Omental fat pad (tissue), 4 donors: Measurements from ENCODE around the gene COX7A1. TPM values are rescaled to one million over a fixed set of nuclear protein-coding genes. Genes with fewer than 3 reads are reported as not detected.

Source experiments
- ATAC-seq: fragments of 150-250 bp; one replicate; pipeline ENCODE4 v1.9.1; 2016; ENCODE audit warnings: mild to moderate bottlenecking, moderate library complexity; ENCODE audit not compliant: low FRiP score
- DNase-seq: peaks from one replicate; pipeline ENCODE4 v3.0.0-alpha.2; 2019; ENCODE audit warnings: low spot score
- total RNA-seq, 4 donors: library from RNA; depleted of rRNA; stranded (reverse); fragments of >200 nt; gene quantifications; one replicate each; pipeline ENCODE4 v1.1.0, GENCODE V29; 2016
- TF ChIP-seq, protein P1 (sequence below), 3 donors: fragments of 450-650 bp; IDR thresholded peaks; one replicate each; pipeline ENCODE4 v1.5.1; 2016 to 2017; ENCODE audit warnings: antibody characterized with exemption in 3 of 3, mild to moderate bottlenecking in 3 of 3, moderate library complexity in 2 of 3

The COX7A1 gene
- total RNA-seq, 4 donors from 2014 or later: 25.1 to 60.3 (median 43.9) TPM

DNA sequence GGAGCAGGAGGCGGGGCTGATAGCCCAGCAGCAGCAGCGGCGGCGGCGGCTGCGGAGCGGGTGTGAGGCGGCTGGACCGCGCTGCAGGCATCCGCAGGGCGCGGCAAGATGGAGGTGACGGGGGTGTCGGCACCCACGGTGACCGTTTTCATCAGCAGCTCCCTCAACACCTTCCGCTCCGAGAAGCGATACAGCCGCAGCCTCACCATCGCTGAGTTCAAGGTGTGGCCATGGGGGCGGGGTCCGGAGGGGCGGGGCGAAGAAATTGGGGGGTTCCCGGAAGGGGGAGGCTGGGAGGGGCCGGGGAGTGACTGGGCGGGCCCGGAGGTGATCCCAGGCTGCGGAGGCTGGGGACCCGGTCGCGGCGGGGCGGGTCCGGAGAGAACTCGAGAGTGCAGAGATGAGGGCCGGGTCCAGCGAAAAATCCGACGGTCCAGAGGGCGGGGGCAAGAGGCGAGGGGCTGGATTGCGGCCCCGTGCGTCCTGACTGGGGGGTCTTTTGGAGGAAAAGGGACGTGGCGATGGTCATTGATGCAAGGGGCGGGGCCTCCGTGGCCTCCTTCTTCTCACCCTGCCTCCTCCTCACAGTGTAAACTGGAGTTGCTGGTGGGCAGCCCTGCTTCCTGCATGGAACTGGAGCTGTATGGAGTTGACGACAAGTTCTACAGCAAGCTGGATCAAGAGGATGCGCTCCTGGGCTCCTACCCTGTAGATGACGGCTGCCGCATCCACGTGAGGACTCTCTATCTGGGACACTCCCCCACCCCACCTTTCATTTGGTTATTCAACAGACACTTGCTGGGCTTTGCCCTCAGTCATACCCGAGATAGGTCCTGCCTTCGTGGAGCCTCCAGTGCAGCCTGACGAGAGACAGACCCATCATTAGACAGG is 36.5 kb downstream of the COX7A1 start, which contains the start of gene TBCB:
TBCB (plus strand) TSS at position 16 of the 891 bp plus-strand sequence; CDS start at position 109, 93 bp downstream.
- TF ChIP-seq, protein P1, sequence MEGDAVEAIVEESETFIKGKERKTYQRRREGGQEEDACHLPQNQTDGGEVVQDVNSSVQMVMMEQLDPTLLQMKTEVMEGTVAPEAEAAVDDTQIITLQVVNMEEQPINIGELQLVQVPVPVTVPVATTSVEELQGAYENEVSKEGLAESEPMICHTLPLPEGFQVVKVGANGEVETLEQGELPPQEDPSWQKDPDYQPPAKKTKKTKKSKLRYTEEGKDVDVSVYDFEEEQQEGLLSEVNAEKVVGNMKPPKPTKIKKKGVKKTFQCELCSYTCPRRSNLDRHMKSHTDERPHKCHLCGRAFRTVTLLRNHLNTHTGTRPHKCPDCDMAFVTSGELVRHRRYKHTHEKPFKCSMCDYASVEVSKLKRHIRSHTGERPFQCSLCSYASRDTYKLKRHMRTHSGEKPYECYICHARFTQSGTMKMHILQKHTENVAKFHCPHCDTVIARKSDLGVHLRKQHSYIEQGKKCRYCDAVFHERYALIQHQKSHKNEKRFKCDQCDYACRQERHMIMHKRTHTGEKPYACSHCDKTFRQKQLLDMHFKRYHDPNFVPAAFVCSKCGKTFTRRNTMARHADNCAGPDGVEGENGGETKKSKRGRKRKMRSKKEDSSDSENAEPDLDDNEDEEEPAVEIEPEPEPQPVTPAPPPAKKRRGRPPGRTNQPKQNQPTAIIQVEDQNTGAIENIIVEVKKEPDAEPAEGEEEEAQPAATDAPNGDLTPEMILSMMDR (IDR thresholded peaks at IDR 0.05): no peak
- DNase-seq (peak; percentile 74), ATAC-seq (peak; percentile 69)

DNA sequence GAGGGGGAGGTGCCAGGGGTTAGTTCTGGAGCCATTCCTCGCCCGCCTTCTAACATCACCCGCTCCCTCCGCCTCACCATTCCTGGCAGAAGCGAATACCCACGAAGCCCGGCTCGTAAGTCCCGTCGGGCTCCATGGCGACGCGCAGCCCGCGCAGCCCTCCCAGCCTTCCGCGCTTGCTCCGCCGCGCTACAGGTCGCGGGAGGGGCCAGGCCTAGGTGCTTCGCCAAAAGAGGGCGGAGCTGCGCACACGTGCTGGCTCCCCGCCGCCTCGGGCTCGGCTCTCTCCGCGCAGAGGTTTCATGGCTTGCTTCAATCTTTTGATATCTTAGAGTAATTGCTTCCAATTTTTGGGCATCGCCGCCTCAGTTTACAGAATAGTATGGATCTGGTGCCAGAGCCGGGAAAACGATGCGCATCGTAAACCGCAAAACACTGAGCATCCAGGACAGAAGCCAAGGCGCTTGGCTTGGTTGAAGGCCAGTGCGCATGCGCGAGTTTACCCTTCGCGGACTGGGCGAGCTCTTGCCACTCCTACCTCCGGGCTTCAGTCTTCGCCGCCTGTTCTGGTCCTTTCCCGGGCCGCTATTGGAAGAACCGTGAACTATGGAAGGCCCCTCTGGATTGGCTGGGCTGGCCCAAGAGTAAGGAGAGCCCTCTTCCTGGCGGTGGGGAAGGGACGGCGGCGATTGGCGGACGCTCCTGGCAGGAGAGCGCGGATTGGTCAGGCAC is 37.4 kb downstream of the COX7A1 start, which contains the start of gene POLR2I:
POLR2I (minus strand) TSS at position 155 of the 732 bp plus-strand sequence; CDS start at position 136, 19 bp downstream.
- peak; percentile 97 for DNase-seq
- TF ChIP-seq, protein P1 (IDR thresholded peaks at IDR 0.05): peak in 1 of 3 donors; percentile 4
- ATAC-seq: peak; percentile 96

DNA sequence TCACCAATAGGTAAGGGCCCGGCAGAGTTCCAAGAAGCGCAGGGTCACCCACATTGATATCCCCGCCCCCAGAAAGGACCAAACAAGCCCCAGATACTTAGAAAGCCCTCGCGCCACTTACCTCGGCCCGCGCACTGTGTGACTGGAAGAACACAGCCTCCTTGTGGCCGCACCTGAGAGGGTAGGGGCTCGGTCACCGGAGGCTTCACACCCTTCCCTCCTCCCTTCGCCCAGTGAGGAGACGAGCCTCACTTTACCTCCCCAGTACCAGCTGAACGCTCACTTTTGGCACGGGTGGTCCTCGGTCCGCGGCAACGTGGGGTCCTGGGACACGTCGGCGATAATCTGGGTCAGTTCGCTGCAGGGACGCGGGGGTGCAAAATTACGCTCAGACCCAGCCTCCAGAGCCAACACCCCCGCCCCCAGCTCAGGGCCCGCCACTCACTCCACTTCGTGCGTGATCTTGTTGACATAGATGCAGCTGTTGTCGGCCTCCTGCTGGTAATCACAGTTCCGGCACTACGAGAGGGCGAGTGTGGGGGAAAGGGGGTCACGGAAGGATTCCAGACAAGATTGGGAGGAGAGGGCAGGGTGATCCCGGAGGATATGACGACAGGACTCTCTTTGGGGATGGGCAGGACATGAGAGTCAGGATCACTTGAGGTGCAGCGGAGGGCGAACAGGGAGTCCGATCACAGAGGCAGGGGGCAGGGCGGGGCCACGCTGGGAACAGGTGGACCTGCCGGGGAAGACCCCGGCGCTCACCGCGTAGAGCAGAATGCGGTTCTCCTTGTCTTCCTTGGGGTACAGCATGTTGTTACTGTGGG is 38.1 kb downstream of the COX7A1 start:
- DNase-seq (no peak), ATAC-seq (peak; percentile 4)
- TF ChIP-seq, protein P1 (IDR thresholded peaks at IDR 0.05): no peak

DNA sequence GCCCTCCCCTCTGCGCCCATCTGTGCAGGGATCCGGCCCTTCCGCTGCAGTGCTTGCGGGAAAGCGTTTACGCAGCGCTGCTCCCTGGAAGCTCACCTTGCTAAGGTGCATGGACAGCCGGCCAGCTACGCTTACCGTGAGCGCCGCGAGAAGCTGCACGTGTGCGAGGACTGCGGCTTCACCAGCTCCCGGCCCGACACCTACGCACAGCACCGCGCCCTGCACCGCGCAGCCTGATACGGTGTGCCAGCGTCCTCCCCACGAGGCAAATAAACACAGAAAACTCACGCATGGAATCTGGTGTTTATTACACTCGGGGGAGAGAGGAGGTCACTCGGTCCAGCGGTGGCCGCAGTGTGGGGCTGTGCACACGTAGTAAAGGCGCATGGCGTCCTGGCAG is 38.8 kb downstream of the COX7A1 start:
- TF ChIP-seq, protein P1 (IDR thresholded peaks at IDR 0.05): no peak
- no peak for DNase-seq
- ATAC-seq: no peak

DNA sequence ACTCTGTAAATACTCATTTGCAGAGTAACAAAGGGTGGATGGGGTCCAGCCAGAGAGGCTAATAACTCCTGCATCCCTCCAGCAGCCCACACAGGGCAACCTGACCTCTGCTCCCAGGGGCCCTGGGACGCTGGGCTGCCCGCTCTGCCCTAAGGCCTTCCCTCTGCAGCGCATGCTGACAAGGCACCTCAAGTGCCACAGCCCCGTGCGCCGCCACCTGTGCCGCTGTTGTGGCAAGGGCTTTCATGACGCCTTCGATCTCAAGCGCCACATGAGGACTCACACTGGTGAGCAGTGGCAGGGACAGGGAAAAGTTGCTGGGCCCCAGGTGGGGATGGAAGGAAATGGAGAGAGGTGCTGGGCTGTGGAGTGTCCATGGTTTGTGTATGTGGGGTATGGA is 39.6 kb downstream of the COX7A1 start:
- DNase-seq (no peak), ATAC-seq (no peak)
- TF ChIP-seq, protein P1 (IDR thresholded peaks at IDR 0.05): no peak

DNA sequence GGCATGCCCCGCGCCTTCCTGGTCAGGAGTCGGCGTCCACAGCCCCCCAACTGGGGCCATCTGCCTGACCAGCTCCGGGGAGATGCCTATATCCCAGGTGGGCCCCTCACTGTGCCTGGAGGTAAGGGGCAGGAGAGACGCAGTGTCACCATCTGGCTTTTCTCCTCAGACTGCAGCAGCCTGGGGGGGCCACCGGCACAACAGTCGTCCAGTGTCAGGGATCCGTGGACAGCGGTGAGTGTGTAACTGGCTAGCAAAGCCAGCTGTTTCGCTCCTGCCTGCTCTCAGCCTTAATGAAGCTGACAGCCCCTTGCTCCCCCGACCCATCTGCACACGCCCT is 41.1 kb downstream of the COX7A1 start:
- TF ChIP-seq, protein P1 (IDR thresholded peaks at IDR 0.05): no peak
- no peak for ATAC-seq
- DNase-seq: no peak
